ENCODE results near the gene ST6GALNAC3. TPM values are rescaled to one million over a fixed set of nuclear protein-coding genes. Genes with fewer than 3 reads are reported as not detected.
"Not testable (repeated sequence)": the region's sequence is repeated elsewhere in the genome, so short reads cannot be mapped to it uniquely, and the experiment has no call there.

Gene ST6GALNAC3
- total RNA-seq, 2 donors from 2014 or later, result 2.5 to 5.7 TPM

- DNase-seq, result no peak
- TF ChIP-seq CTCF (IDR thresholded peaks at IDR 0.05), result no peak
- Histone ChIP-seq H3K36me3 (no peaks in the 10 kb centered on the region), H3K9me3 (no peaks in the 10 kb centered on the region), H3K4me1 (no peaks in the 10 kb centered on the region), H3K27ac (no peak overlapping the region), H3K9ac (ENCODE audit: low read depth in 2 of 2, low read length in 2 of 2) (no peak overlapping the region), H3K27me3 (no peaks in the 10 kb centered on the region), H3K4me3 (no peak overlapping the region)
- intact Hi-C loops (cut with DNase I), result no loop called here
These were observed 36.1 kb downstream of the ST6GALNAC3 start for GRCh38 chr1:76110666-76111065.

- H3K36me3 ChIP-seq; H3K4me1 ChIP-seq; H3K9me3 ChIP-seq; H3K9ac ChIP-seq (ENCODE audit: low read depth in 2 of 2, low read length in 2 of 2); intact Hi-C loops (cut with DNase I); DNase-seq; H3K27ac ChIP-seq; H3K27me3 ChIP-seq; H3K4me3 ChIP-seq: not testable (repeated sequence)
These were observed 37.8 kb downstream of the ST6GALNAC3 start for GRCh38 chr1:76112321-76112720.

- no peak overlapping the region for H3K9ac ChIP-seq (ENCODE audit: low read depth in 2 of 2, low read length in 2 of 2)
- no peak for TF ChIP-seq CTCF (IDR thresholded peaks at IDR 0.05)
- H3K4me3 ChIP-seq, result no peak overlapping the region
- H3K36me3 ChIP-seq, result no peaks in the 10 kb centered on the region
- intact Hi-C loops (cut with DNase I), result no loop called here
- H3K27me3 ChIP-seq, result no peaks in the 10 kb centered on the region
- no peaks in the 10 kb centered on the region for H3K4me1 ChIP-seq
- DNase-seq, result no peak
- no peaks in the 10 kb centered on the region for H3K9me3 ChIP-seq
- H3K27ac ChIP-seq, result no peak overlapping the region
These were observed 38.9 kb downstream of the ST6GALNAC3 start for GRCh38 chr1:76113446-76113845.

- H3K4me3 ChIP-seq, result no peak overlapping the region
- DNase-seq, result no peak
- H3K9me3 ChIP-seq, result no peaks in the 10 kb centered on the region
- no peaks in the 10 kb centered on the region for H3K36me3 ChIP-seq
- no peak for TF ChIP-seq CTCF (IDR thresholded peaks at IDR 0.05)
- no peaks in the 10 kb centered on the region for H3K4me1 ChIP-seq
- no peaks in the 10 kb centered on the region for H3K27me3 ChIP-seq
- intact Hi-C loops (cut with DNase I), result no loop called here
- no peak overlapping the region for H3K27ac ChIP-seq
- no peak overlapping the region for H3K9ac ChIP-seq (ENCODE audit: low read depth in 2 of 2, low read length in 2 of 2)
These were observed 40.6 kb downstream of the ST6GALNAC3 start for GRCh38 chr1:76115171-76115570.

GRCh38 chr1:76121850-76122249 is 47.3 kb downstream of the ST6GALNAC3 start:
- H3K27me3 ChIP-seq, result no peaks in the 10 kb centered on the region
- intact Hi-C loops (cut with DNase I), result no loop called here
- no peaks in the 10 kb centered on the region for H3K9me3 ChIP-seq
- no peaks in the 10 kb centered on the region for H3K36me3 ChIP-seq
- H3K9ac ChIP-seq (ENCODE audit: low read depth in 2 of 2, low read length in 2 of 2), result no peak overlapping the region
- TF ChIP-seq CTCF (IDR thresholded peaks at IDR 0.05), result no peak
- no peak overlapping the region for H3K4me3 ChIP-seq
- no peak for DNase-seq
- H3K4me1 ChIP-seq, result no peaks in the 10 kb centered on the region
- no peak overlapping the region for H3K27ac ChIP-seq

GRCh38 chr1:76122271-76122670 is 47.7 kb downstream of the ST6GALNAC3 start:
- intact Hi-C loops (cut with DNase I), result no loop called here
- no peaks in the 10 kb centered on the region for H3K9me3 ChIP-seq
- H3K27me3 ChIP-seq, result no peaks in the 10 kb centered on the region
- no peak overlapping the region for H3K4me3 ChIP-seq
- no peaks in the 10 kb centered on the region for H3K36me3 ChIP-seq
- no peak overlapping the region for H3K27ac ChIP-seq
- no peak for TF ChIP-seq CTCF (IDR thresholded peaks at IDR 0.05)
- H3K4me1 ChIP-seq, result no peaks in the 10 kb centered on the region
- no peak overlapping the region for H3K9ac ChIP-seq (ENCODE audit: low read depth in 2 of 2, low read length in 2 of 2)
- DNase-seq, result no peak

GRCh38 chr1:76123411-76124064 is 49.0 kb downstream of the ST6GALNAC3 start:
- H3K9me3 ChIP-seq; DNase-seq; H3K4me3 ChIP-seq; H3K27me3 ChIP-seq; H3K4me1 ChIP-seq; H3K9ac ChIP-seq (ENCODE audit: low read depth in 2 of 2, low read length in 2 of 2); H3K27ac ChIP-seq; intact Hi-C loops (cut with DNase I); H3K36me3 ChIP-seq: not testable (repeated sequence)

All from colonic mucosa (tissue), 4 donors.